GM20000 (cell line): Measurements from ENCODE around the gene GATA6.

ENCODE experiments used
- DNase-seq: peaks from one replicate; pipeline ENCODE4 v3.0.0; 2012; ENCODE audit warnings: low spot score
- CTCF ChIP-seq: IDR thresholded peaks from 2 replicates; pipeline ENCODE4 v1.5.1; 2012; ENCODE audit warnings: mild to moderate bottlenecking, control low read depth; ENCODE audit errors: extremely low read depth, missing control alignments

Gene GATA6

GRCh38 chr18:22175346-22175745 is 6.0 kb downstream of the GATA6 start:
- TF ChIP-seq CTCF: no peak
- DNase-seq: no peak

DNA sequence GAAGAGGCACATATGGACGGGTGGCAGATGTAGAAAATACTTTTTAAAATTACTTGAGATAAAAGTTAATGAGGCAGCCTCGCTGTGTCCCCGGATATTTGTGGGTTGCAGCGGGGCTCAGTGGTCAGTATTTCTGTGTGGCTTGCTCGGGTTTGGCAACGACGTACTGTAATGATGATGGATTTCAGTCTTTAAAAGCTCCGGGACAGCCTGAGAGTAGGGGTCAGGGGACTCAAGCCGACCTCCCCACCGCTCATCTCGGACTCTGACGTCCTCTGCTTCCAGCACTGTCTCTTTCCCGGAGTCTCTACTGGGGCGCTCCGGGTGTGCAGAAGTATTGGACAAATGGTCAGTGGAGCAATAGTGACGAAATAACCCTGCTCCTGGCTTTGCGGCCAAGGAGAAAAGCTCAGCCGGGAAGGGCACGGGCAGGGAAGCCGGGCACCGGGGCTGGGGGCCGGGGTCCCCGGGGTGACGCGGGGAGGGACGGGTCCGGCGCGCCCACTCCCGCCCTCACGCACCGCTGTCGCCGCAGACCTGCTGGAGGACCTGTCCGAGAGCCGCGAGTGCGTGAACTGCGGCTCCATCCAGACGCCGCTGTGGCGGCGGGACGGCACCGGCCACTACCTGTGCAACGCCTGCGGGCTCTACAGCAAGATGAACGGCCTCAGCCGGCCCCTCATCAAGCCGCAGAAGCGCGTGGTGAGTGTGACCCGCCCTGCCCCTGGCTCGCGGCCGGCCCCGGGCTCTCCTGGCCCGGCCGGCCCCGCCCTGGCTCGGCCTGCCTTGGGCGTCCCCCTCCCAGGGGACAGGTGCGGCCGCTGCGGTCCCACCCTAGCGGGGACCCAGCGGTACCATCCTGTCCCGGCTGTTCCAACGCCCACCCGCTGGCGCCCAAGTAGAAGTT is 7.3 kb downstream of the GATA6 start:
- DNase-seq: no peak
- TF ChIP-seq CTCF: no peak

DNA sequence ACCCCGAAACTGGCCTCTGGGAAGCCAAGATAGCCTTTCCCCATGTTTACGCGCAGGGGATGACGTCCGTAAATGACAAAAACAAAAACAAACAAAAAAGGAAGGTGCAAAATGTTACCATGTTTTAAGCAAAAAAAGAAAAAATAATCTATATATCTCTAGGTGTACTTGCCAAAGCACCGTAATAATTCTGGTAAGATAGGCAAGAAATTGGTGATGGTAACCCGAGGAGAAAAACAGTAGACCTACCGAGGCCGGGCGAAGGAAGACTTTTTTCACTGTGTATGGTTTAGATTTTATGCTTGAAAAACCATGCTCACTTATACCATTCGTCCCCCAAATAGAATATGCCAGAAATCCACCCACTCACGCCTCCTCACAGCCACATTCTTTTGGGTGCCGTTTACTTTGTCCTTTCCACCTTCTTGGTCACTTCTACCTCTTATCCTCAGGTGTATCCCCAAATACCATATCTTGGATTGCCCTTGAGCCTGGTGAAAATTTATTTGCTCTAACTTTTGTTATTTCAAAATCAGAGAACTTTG is 8.0 kb downstream of the GATA6 start:
- DNase-seq: no peak
- TF ChIP-seq CTCF: no peak

DNA sequence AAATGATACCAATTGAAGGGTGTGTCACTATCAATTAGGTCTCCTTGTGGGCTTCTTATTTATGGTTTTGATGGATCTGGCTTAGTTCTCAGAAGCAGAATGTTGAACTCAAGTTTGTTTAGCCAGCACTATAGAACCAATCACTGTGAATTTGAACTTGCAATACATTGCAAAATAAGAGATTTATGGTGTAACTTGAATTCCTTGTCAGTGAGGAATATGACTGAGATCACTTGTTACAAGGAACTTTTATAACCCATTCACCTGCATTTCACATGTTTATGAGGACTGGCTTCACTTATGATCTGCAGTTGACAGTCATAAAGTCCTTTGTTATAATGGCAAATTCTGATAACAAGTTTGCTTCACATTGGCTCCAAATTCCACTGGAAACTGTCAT is 9.8 kb downstream of the GATA6 start:
- TF ChIP-seq CTCF: no peak
- DNase-seq: no peak

GRCh38 chr18:22179631-22180030 is 10.2 kb downstream of the GATA6 start:
- DNase-seq: no peak
- TF ChIP-seq CTCF: no peak

DNA sequence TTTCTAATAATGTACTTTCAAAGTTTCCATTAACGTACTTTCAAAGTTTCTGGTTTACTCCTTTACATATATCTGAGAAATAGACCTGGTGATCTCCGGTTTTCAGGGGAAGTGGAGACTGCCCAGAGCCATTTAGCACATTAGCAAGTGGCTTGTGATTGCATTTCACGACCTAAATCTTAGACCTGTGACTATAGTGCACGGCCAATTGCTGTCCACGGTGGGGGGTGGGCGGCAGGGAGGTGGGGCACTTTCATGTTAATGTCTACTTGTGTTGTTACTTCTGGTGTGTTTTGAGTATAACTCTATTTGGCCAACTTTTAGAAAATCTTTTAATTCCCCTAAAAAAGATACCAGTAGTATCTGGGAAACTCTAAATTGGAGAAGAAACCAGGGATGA is 11.3 kb downstream of the GATA6 start:
- no peak for DNase-seq
- TF ChIP-seq CTCF: no peak

- TF ChIP-seq CTCF: no peak
- no peak for DNase-seq
Measured at GRCh38 chr18:22182884-22183697, 13.7 kb downstream of the GATA6 start.
